Stimulated activated CD4-positive, alpha-beta T cell treated with anti-CD3 and anti-CD28 coated beads, Interleukin-12 subunit alpha, Interleukin-12 subunit beta, amount 100 ng/mL, for 24 hours (primary cell): ENCODE results near the gene HRH1.
"Not testable (repeated sequence)": the region's sequence is repeated elsewhere in the genome, so short reads cannot be mapped to it uniquely, and the experiment has no call there.

Experiments used
- DNase-seq, 2 experiments: peaks; one replicate each; pipeline ENCODE4 v3.0.0-alpha.2; 2020; ENCODE audit warnings: low read depth in 2 of 2

Gene HRH1, protein sequence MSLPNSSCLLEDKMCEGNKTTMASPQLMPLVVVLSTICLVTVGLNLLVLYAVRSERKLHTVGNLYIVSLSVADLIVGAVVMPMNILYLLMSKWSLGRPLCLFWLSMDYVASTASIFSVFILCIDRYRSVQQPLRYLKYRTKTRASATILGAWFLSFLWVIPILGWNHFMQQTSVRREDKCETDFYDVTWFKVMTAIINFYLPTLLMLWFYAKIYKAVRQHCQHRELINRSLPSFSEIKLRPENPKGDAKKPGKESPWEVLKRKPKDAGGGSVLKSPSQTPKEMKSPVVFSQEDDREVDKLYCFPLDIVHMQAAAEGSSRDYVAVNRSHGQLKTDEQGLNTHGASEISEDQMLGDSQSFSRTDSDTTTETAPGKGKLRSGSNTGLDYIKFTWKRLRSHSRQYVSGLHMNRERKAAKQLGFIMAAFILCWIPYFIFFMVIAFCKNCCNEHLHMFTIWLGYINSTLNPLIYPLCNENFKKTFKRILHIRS

DNA sequence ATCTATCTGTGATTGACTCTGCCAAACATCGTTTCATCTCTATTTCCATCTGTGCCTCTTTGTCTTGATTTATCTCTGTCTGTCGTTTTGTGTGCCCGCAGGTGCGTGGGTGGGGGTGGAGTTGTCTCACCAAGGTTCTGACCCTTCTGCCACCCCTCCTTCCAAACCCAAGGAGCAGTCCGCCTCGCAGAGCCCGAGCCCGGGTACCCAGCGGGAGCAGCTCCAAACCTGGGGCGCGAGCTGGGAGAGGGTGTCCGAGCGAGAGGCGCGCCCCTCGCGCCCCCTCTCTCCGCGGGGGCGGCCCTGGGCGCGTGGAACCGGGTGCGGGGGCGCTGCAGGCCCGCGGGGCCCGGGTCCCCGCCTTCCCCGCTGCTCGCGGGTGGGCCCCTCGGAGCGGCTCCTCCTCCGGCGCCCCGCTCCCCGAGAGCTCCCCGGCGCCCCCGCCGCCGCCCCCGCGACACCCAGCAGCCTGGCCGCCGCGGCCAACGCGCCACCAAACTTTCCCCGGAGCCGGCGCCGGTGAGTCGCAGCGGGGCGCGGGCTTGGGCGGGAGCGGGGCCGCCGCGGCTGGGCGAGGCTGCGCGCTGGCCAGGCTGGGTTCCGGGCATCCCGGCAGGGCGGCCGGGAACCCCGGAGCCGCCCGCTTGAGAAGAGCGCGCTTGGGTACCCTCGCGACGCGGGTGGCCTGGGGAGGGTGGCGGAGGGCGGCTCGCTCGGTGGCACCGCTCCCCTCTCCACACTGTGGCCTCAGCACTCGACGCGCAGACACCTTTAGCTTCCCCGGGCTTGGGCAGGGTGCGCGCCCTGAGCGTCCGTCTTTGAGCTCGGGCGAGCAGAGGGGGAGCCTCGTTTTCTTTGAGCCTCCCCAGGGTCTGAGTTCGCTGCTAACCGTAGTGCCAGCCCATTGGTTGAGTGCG, at the start of gene HRH1:
HRH1 (plus strand) TSS at position 458 of the 917 bp plus-strand sequence. CDS start 104,545 bp downstream, outside the sequence.
- peak in 1 of 2 experiments; percentile 12 for DNase-seq

DNA sequence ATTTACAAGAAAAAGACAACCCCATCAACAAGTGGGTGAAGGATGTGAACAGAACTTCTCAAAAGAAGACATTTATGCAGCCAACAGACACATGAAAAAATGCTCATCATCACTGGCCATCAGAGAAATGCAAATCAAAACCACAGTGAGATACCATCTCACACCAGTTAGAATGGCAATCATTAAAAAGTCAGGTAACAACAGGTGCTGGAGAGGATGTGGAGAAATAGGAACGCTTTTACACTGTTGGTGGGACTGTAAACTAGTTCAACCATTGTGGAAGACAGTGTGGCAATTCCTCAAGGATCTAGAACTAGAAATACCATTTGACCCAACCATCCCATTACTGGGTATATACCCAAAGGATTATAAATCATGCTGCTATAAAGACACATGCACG, 41.0 kb upstream of the HRH1 start:
- not testable (repeated sequence) for DNase-seq

DNA sequence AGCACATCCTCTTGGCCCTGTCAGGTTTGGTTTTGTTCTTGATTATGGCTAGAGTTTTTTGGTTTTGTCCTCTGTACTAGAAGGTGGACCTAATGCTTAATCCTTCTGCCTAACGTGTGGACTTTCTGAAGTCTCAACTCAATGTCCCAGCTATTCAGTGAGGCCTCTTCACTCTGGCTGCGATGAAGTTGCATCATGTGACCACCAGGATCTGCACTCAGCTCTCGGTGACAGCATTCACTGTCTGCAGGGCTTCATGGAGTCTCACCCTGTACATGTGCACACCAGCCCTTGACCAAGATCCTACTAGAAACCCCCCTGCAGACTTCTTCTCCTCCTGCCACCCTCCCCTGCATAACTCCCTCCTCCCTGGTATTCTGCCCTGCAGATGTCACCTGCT, 38.7 kb upstream of the HRH1 start:
- no peak for DNase-seq

DNA sequence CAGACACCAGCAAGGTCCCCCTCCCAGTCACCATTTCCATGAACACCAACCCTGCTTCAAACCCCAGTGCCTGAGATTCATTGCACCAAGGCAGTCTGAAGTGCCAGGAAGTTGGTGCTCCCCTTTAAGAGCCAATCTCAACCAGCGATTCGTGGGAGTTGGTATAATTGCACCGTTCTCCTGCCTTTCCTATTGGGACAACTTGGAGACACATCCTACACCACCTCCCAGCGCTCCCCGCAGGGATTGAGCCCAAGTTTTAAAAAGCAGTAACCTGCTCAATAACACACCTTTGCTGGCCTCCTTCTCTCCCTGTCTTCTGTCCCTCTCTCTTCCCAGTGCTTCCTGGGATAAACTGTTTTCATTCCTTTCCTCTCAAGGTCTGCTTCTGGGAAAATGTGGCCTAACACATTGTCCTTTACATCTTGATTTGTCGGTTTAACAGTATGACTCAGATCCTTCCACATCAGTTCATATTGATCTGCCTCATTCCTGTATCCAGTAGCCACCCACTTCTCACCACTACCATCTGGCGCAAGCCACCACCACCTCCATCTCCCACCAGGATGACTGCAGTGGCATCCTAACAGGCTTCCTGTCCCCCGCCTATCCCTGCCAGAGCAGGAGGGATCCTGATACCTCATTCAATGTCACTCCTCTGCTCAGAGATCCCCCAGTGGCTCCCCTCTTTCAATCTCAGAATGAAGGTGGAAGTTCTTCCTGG, 37.8 kb upstream of the HRH1 start:
- DNase-seq: no peak

DNA sequence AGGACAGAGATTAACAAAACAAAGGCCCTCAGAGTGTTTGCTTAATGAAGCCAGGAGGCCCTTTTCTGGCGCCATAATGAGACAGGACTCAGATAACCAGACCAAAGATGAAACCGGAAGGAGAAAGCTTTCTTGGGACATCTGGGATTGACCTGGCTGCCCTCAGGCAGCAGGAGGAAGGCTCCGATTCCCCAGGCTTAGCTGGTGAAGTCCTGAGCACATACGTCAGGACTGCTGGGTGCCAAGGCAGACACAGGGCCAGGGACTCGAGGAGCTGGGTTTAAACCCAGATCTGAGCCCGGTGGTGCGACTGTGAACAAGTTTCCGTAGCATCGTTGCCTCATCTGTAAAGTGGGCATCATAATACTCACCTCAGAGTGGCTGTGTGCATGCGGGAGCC, 36.7 kb upstream of the HRH1 start:
- no peak for DNase-seq

DNA sequence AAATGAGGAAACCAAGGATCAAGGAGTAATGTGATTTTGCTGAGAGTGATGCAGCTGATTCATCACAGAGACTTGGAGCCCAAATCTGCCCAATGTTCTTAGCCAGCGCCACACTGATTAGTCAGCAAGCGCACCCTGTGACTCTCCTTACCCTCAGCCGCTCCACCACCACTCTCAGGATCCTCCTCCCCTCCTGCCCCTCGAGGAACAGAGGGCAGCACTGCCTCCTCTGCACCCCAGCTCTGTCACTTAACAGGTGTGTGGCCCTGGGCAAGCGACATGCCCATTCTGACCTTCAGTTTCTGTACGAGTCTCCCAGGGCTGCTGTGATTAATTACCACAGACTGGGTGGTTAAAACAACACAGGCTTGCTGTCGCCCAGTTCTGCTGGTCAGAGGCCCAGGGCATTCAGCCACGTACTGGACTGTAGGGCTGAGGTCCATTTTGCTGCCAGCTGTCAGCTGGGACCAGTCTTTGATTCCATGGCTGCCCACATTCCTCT, 36.1 kb upstream of the HRH1 start:
- no peak for DNase-seq

DNA sequence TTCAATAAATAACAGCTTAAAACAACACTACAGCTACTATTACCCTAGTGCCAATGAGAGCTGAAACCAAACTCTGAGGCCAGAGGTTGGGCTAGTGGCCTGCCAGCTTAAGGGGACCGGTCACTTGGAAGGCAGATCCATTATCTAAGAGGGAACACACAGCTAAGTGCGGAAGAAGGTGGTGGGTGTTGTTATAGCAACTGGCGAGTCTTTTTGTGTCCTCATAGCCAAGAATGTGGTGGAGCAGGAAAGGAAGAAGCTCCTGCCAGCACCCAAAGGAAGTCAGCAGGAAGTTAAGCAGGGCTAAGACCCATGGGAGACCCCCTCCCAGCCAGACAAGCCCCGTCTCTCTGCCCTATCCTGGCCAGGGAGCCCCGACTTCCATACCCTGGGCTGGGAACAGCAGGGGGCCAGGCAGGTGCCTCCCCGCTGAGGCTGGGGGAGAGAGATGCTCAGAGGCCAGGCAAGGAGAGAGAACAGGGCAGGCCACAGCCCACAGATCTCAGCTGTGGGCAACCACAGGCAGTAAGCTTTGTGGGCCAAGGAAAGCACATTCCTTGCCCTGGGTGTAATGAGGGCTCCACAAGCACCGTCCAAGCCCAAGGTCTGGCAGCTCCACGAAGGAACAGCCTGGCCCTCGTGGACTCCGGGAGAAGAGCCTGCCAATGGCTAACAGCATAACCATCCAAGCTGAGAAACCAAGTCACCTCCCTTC, 34.0 kb upstream of the HRH1 start:
- no peak for DNase-seq

DNA sequence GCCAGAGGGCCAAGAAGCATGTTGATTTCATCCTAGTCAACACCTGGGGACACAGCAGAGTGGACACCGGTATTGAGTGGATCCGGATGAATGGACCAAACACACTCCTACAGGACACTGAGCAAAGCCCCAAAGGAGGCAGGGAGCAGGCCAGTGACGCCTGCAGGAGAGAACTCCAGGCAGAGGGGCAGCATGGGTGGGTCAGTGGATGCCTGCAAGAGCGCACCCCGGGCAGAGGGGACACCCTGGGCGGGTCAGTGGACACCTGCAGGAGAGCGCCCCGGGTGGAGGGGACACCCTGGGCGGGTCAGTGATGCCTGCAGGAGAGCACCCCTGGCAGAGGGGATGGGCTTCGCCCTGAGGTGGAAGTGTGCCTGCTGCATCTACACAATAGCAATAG, 27.6 kb upstream of the HRH1 start:
- DNase-seq: no peak

DNA sequence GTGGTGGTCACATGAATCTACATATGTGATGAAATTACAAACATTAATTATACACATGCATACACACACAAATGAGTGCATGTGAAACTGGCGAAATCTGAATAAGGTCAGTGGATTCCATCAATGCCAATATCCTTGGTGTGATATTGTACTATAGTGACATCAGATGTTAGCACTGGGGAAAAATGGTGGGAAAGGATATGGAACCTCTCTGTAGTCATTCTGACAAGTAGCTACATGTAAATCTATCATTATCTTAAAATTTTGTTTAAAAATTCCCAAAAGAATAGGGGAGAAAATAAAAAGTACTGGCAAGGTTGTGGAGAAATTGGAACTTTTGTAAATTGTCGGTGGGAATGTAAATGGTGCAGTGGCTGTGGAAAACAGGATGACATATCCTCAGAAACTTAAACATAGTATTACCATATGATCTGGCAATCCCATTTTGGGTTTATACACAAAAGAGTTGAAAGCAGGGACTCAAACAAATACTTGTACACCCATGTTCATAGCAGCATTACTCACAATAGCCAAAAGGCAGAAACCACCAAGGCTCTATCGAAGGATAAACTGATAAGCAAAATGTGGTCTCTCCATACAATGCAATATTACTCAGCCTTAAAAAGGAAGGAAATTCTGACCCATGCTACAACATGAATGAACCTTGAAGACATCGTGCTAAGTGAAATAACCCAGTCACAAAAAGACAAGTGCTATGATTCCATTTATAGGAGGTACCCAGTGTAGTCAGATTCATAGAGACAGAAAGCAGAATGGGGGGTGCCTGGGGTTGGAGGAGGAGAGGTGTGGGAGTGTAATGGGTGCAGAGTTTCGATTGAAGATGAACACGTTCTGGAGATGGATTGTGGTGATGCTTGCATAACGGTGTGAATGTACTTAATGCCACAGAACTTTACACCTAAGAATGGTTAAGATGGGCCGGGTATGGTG, 25.3 kb upstream of the HRH1 start:
- DNase-seq: no peak

DNA sequence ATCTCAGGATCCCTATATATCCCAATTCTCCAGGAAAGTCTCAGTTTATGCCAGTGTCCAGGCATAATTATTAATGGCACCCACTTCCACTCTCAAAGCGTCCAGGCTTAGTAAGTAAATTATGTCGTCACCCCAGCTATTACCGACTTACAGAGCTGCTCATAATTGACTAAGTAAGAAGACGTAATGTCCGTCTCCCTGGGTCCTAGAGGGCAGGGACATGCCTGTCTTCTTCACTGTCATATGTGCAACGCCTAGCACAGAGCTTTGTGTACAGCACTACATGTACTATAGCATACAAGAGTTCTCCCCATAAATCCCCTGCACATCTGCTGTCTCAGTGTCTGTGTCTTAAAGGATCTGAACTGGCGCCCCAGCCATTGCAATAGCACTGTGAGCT, 23.9 kb upstream of the HRH1 start:
- DNase-seq: no peak

DNA sequence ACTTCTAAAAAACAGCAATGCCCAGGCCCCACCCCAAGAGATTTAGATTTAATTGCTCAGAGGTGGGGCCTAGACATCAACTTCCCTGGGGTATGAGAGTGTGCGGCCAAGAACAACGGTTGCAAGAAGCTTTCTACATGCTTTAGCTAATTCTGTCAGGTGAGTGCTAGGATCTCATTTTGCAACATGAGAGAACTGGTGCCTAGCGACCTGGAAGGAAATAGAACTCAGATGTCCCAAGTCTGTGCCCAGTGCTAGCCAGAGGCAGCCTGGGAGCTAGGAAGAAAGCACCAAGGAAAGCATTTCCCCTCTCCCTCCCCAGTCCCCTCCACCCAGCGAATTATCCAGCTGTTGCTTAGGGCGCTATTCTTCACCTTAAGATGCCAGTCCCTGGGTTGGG, 22.9 kb upstream of the HRH1 start:
- DNase-seq: no peak

DNA sequence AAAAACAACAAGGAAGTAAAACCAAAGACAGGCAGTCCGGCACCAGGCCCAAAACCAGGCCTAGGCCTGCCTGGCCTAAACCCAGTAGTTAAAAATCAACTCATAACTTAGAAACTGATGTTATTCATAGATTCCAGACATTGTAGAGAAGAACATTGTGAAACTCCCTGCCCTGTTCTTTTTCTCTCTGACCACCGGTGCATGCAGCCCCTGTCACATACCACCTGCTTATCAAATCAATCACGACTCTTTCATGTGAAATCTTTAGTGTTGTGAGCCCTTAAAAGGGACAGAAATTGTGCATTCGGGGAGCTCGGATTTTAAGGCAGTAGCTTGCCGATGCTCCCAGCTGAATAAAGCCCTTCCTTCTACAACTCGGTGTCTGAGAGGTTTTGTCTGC, 22.4 kb upstream of the HRH1 start:
- DNase-seq: not testable (repeated sequence)

DNA sequence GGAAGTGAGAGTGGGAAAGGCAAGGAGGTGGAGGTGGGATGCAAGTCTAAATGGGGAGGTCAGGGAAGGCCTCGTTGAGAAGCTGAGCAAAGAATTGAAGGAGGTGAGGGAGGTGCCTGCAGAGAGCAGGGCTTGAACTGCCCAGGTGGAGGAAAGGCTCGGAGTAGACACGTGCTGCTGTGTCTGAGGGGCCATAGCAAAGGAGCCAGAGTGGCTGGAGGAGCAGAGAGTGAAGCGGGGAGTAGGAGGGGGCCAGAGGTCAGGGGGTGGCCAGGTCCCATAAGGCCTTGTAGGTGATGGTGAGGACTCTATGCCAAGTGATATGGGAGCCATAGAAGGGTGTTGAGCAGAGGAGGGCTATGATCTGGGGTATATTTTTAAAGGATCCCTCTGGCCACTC, 21.4 kb upstream of the HRH1 start:
- no peak for DNase-seq

DNA sequence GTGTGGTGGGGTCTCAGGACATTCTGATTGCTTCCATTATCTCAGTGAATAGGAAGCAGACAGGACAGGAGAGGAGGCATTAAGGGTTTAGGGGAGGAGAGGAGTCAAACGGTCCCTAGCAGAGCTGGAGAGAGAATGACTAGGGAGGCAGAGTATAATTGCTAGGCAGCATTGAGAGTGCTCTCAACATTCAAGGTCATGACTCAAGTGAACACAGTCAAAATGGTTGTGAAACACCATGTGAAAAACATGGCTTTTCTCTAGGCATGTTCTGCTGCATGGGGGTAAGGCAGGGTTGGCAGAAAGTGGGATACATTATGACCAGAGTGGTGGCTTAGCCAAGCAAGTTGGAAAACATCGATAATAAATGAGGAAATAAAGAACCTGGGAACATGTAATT, 19.5 kb upstream of the HRH1 start:
- DNase-seq: no peak

DNA sequence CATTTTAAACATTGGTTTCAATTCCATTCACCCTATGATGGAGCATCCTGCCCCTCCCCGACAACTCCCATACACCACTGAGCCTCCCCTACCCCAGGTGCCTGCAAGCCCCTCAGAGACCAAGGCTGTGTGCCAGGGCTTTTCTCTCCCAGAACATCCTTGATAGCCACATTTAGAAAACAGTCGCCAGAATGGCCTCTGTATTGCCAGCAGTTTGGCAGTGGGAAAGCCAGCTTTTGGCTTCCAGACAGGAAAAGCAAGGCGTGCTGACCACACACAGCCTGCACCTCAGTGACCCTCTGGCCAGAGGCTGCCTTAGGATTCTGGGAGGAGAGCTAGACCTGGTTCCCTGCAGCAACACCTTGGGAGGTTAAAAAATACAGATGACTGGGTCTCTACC, 18.2 kb upstream of the HRH1 start:
- no peak for DNase-seq

DNA sequence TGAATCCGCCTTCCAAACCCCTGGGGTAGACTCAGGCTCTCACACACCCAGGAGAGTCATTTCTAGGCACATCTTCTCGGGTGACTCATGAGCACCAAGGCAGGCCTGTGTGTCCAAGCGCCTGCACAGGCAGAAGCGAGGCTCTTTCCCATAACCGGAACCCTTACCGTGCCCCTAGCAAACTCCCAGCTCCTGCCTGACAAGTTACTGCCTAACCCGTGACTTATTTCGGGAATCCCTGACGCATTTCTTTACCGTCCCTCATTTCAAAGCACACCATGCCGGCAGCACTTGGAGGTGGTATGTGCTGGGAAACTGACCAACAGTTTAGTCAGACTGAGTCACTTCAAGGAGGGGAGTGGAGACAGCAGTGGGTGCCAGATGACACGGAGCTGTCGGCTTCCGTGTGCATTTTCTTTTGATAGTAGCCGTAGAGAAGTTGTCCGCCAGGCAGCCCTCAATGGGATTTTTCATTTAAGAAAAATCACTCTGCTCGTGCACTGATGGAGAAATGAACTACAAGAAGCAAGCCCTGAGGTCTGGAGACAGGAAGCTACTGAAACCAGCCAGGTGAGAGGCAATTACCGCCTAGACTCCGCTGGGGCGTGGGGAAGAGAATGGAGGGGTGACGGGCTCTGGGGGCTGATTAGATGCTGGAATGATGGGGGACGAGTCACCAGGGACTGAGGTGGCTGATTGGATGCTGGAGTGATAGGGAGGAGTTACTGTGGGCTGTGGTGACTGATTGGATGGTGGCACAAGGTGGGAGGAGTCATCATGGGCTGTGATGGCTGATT, 17.3 kb upstream of the HRH1 start:
- no peak for DNase-seq

DNA sequence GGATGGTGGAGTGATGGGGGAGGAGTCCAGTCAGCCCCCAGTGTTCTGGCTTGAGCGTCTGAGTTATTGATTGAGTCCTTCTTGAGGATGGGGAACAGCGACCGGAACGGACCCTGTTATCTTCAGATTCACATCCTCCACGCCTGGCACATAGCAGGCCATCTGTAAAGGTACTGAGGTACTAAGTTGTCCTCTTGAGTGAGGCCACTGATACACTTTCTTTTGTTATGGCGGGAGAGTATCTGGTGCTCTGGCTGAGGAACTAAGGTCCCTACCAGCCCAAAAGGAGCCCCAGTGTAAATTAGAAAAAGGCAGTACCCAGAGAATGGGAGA, 16.7 kb upstream of the HRH1 start:
- DNase-seq: no peak

DNA sequence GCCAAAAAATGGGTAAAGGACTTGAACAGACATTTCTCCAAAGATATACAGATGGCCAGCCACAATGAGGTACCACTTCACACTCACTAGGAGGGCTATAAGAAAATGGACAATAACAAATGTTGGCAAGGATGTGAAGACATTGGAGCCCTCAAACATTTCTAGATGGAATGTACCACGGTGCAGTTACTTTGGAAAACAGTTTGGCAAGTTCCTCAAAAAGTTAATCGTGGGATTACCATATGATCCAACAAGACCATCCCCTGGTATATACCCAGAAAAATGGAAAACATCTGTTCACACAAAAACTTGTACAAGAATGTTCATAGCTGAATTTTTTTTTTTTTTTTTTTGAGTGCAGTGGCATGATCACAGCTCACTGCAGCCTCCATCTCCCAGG, 15.9 kb upstream of the HRH1 start:
- DNase-seq: no peak

DNA sequence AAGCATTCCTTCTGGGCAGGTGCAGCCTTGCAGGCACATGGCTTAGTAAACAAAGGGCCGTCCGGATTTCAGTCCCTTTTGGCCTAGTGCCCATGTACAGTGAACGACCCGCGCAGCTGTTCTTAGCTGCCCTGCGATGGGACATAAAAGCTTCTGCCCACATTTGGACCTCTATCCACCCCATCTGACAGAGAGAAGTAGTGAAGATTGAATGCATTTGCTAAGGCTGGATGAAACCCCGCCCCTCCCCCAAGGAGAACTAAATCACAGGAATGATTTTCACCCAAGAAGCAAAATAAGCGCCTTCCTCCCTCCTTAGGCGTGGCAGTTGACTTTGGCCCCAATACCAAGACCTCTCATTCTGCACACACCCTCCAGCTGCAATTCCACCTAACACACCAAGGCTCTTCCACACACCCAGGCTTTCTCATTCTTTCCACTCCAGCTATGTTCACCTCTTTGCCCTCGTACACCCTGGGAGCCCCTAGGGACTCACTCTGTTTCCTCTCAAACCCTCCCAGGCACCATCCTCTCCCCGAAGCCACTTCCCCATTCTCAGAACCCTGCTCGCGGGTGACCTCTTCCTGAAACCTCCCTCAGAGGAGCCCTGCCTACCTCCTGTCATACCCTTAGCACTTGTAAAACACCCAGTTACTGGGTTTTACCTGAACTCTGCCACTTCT, 14.1 kb upstream of the HRH1 start:
- peak in 1 of 2 experiments; percentile 13 for DNase-seq
